HTERT RPE-1 (cell line): ENCODE measurements around the gene BPIFB3.
"Not testable (repeated sequence)": the region's sequence is repeated elsewhere in the genome, so short reads cannot be mapped to it uniquely, and the experiment has no call there.

Source experiments
- in situ Hi-C: fragments of 300-500 bp; cut with MboI; formaldehyde crosslinking; loops from 4 replicates; pipeline ENCODE4 v1.14.3; 2020; ENCODE audit warnings: low sequenced_read_pairs

Gene BPIFB3

DNA sequence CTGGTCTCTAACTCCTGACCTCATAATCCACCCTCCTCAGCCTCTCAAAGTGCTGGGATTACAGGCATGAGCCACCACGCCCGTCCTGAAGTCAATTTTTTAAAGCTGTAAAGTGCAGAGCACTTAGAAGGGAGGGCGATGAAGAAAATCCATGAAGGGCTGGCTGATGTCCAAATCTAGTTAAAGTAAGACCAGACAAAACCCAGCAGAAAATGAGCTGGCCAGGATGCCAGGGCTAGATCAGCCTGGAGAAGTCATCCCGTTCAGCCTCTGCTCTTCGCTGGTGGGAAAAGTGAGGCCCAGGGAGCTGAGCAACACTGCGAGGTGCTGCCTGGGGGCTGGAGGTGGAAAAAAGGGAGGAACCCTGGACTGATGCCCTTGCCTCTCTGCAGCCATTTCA lies 28.8 kb downstream of the BPIFB3 start:
- in situ Hi-C loops = no loop called here

DNA sequence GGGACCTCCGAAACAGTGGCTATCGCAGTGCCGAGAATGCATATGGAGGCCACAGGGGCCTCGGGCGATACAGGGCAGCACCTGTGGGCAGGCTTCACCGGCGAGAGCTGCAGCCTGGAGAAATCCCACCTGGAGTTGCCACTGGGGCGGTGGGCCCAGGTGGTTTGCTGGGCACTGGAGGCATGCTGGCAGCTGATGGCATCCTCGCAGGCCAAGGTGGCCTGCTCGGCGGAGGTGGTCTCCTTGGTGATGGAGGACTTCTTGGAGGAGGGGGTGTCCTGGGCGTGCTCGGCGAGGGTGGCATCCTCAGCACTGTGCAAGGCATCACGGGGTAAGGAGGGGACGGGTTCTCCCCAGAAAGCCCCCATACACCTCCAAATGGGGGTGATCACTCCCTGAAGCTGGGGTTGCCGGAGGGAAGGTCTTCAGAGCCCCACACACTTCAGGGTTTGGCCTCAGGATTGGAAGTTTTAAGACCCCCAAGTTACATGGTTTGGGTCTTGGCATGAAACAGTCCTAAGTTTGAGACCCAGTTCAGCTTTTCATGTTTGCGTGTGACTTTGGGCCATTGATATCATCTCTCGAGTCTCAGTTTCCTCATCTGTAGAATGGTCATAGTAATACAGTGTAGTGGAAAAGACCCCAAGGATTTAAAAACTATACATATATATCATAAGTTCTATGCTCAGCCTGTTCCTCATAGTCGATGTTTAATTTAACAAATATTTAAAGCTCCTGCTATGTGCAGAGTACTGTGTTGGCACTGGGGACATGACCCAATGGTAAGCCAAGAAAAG lies 30.0 kb downstream of the BPIFB3 start:
- in situ Hi-C loops = no loop called here

DNA sequence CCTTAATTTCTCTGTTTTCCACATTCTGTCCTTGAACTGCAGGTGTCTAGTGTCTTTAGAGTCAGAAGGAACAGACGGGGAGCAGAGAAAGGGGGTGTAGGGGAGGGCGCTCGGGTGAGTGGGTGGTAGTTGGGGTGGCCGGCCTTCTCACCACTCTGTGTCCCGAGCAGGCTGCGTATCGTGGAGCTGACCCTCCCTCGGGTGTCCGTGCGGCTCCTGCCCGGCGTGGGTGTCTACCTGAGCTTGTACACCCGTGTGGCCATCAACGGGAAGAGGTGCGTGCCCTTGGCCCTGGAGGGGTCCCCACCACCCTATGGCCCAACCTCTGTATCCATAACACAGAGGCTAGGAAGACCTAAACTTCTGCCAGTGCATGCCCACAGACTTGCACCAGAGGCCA lies 31.0 kb downstream of the BPIFB3 start:
- in situ Hi-C loops = no loop called here

DNA sequence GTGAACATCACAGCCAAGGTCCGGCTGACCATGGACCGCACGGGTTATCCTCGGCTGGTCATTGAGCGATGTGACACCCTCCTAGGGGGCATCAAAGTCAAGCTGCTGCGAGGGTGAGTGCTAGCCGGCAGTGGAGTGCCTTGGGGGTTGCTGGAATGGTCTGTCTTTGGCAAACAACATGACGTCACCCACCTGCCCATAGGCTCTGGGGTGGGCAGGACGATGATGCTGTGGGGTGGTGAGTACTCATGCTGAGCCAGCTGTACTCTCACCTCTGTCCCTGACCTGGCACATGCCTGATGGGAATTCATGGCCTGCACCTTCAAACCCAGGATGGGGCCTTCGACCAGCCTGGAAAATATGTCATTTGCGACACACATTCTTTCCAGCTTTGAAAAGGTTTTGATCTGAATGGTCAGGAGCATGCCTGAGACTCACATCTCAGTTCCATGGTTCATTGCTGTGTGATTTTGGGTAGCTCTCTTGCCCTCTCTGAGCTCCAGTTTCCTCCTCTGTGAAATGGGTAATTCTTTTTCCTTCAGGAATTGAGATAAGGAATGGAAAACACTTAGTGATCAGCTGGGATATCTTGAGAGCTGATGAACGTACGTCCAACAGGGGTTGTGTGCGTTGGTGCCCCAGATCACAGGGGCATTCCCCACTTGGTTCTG lies 32.5 kb downstream of the BPIFB3 start:
- in situ Hi-C loops = no loop called here

DNA sequence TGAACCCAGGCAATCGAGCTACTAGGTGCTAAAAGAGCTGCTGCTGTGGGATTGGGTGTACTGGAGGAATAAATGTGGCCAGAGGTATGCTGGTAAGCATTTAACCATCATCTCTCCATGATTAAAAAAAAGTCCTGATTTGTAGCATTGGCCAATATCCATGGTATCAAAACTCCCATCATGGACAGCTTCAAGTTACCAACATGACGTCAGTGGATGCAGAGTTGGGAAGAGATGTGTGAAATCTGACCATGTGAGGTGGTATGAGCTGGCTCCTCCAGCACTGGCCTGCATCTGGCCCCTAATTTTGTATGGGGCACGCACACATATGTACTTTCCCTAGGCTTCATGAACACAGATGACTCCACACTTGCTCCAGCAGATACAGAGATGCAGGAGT lies 37.4 kb downstream of the BPIFB3 start:
- in situ Hi-C loops = no loop called here

DNA sequence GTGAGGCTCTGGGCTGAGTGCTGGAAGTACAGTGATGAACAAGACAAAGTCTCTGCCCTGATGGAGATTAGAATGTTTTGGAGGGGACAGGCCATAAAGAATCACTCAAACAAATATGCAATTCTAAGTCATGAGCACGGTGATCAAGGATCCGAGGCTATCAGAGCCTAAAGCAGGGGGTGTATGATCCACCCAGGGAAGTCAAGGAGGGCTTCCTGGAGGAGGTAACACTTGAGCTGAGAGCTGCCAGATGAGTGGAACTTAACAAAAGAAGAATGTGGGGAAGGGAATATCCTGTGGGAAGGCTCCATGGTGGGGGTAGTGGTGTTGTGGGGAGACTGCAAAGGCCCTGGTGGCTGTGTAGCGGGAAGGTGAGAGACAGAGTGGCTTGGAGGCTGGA lies 38.0 kb downstream of the BPIFB3 start:
- in situ Hi-C loops = no loop called here

DNA sequence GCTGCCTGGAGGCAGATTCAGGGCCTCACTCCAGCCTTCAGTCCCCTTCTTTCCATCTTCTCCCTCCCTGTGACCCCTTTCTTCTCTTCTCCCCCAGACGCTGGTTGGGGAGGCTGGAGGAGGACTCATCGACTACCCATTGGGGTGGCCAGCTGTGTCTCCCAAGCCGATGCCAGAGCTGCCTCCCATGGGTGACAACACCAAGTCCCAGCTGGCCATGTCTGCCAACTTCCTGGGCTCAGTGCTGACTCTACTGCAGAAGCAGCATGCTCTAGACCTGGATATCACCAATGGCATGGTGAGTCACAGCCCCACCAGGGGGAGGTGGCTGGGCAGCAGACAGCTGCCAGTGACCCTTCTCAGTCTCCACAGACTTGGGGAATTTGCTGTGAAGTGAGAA lies 38.7 kb downstream of the BPIFB3 start:
- in situ Hi-C loops = no loop called here

DNA sequence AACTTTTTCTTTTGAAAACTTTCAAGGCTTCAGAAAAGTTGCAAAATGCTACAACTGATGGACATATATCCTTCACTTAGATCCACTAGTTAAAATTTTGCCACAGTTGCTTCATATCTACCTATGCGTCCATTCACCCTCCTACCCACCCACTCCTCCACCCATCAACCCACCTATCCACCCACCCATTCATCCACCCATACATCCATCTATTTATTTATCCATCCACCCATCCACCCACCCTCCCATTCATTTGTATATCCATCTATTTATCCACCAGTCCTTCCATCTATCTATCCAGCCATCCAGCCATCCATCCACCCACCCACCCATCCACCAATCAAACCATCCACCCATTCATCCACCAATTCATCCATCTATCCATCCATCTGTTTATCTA lies 39.4 kb downstream of the BPIFB3 start:
- in situ Hi-C loops = no loop called here

DNA sequence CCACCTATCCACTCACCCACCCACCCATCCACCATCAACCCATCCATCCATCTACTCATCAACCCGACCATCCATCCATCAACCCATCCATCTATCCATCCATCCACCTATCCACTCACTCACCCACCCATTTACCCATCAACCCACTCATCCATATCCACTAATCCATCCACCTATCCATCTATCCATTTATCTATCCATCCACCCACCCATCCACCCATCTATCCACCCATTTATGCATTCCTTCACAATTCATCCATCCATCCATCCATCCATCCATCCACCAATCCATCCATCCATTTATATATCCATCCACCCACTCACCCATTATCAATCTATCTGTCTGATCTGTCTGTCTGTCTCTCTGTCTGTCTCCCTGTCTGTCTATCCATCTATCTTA lies 39.9 kb downstream of the BPIFB3 start:
- in situ Hi-C loops = no loop called here

DNA sequence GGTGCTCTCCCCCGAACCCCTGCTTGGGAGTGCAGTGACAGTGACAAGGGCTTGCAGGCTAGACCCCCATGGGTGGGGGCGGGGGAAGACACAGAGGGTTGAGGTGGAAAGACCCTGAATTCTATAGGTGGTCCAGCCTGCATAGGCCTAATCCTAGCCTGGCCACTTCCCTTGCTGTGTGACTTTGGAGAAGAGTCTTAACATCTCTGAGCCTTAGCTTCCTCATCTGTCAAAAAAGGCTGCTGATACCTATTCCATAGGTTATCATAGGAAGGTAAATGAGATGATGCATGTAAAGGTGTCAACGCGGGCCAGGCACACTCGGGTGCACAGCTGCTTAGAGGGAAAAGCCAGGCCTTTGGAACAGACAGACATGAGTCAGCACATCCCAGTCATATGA lies 41.5 kb downstream of the BPIFB3 start:
- in situ Hi-C loops = no loop called here

DNA sequence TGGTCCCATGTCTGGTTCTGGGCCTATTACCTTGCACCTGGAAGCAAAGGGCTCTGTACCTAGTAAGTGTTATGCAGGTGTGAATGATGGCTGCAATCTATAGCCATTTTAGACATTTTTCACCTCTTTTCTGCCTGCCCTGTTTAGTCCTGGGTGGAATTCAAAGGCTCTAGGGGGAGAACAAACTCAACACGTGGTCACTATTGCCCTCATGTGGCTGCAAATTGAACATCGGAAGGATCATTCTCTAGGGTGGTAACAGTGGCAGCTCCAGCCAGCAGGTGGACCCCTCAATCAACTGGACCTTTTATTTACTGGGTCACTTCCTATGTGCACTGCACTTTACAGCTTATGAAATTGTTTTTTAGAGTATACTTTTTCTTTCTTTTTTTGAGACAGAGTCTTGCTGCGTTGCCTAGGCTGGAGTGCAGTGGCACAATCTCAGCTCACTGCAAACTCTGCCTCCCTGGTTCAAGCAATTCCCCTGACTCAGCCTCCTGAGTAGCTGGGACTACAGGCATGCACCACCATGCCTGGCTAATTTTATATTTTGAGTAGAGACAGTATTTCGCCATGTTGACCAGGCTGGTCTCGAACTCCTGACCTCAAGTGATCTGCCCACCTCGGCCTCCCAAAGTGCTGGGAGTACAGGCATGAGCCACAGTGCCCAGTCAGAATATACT lies 42.3 kb downstream of the BPIFB3 start:
- in situ Hi-C loops = not testable (repeated sequence)

DNA sequence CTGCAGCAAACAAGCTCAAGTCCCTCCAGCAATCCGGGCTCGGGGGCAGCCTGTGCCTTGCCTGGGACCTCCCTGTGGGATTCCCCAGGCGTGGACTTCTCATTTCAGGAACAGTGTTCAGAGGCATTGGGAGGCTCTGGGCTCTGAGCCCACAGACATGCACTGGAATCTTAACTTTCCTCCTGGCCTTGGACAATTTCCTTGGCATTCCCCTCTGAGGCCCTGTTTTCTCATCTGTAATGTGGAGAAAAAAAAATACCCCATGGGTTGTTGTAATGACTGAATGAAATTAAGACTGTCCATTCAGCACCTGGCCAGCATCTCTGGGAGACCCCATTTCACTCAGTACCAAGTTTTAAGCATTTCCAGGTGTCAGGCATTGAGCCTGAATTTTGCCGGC lies 43.3 kb downstream of the BPIFB3 start:
- in situ Hi-C loops = no loop called here

DNA sequence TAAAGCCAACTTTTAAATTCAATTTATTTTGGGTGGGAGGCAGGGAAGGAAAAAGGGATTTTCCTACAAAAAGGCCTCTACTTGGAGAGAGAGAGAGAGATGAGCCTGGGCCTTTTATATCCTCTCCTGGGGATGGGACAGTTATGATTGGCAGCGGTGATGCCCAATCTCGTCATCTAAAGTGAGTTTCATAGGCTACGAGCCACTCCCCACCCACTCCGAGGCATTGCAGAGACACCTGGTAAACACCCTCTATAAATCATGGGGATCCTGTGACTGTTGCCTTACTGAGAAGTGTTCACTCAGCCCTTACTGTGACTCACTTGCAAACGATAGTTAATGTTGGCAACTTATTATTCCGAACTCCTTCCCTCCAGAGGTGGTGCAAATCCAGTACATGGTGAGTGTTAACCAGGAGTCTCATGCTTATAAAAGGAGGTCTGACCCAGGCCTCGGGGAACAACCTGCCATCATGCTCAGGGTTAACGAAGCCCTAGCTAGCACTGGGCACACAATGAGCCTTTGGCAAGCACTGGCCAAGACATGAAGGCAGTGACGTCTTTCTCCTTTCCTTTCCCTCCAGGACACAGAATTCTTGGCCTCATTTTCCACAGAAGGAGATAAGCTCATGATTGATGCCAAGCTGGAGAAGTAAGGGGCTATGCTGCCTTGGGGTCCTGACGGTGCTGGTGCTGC lies 46.3 kb downstream of the BPIFB3 start:
- in situ Hi-C loops = no loop called here

DNA sequence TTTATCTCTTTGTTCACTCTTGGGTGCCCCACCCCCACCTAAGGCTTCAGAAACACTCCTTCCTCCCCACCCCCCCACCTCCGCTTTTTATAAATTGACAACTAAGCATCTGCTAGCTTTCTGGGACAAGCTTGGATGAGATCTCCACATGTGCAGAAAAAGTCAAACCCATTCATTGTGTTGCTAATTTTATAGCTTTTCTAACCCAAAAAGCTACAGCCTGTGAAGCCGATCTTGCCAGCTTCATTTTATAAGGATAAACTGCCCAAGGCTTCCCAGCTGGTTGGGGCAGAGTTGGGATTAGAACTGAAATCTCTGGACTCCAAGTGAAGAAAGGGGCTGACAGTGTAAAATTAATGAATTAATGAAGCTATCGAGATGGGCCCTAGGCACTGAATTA lies 49.9 kb downstream of the BPIFB3 start:
- in situ Hi-C loops = no loop called here

DNA sequence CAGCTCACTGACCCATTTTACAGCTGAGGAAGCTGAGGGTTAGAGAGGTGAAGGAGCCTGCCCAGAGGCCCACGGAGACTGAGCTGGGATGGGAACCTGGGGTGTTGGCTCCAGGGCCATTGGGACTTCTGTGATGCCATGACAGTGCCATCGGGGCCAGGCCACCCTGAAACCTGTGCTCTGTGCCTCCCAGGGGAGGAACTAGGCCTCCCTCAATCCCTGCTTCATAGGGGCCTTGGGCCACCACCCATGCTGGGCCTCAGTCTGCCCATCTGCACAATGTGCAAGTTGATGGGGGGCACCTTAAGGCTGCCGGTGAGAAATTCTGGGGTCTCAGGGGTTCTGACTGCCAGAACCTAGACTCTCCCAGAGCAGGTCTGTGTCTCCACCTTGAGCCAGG lies 50.6 kb downstream of the BPIFB3 start:
- in situ Hi-C loops = no loop called here

DNA sequence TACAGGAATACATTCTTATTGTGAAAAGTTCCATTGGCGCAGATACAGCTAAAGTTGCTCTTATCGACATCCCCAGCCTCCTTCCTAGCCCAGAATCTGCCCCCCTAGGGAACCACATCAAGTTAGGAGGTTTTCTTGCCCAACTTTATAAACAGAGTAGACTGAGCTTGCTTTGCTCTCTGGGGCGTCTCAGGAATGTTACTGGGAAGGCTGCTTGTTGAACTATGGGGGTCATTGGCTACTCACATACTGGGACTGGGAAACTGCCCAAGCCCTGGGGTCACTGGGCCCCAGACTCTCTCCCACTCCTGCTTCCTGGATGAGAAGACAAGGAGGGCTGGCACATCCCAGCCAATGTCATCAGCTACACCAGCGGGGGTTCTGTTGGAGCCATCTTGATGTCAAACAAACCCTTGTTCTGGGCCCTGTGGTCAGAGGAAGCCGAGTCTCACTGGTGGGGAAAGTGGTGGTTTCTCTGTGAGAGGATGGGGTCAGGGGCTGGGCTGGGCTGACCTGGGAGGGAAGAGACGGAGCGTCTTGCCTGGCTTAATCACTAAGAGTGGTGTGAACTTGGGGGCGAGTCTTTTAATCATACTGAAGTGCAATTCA lies 51.7 kb downstream of the BPIFB3 start:
- in situ Hi-C loops = no loop called here

DNA sequence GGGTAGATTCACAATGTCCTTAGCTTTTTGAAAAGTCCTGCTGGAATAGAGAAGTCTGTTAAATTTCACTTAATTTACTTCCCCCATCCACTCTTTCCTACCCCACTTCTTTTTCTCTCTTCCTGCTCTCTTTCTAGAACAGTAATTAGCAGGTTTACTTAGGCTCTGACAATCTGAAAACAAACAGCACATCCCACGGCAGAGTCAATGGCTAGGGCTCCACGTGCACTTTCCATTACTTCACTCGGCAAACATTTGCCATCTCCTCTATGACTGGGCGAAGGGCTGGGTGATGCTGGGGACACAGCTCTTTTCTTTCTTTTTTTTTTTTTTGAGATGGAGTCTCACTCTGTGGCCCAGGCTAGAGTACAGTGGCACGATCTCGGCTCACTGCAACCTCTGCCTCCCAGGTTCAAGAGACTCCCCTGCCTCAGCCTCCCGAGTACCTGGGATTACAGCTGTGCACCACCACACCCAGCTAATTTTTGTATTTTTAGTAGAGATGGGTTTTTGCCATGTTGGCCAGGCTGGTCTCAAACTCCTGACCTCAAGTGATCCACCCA lies 52.4 kb downstream of the BPIFB3 start:
- in situ Hi-C loops = not testable (repeated sequence)

DNA sequence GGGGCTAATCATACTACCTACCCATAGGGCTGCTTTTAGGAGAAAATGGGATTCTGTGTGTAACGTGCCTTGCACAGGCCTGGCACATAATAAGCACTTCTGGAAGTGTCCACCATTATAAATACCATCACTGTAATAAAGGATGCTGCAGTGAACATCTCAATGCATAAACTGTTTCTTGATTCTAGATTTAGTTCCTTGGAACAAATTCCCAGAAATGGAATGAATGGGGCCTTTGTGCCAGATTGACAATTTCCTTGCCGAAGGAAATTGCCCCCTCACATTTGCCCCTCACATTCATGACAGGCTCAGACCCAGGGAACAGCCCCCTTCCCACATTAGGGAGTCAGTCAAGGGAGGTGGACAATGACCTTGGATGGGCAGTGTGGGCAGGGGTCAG lies 55.0 kb downstream of the BPIFB3 start:
- in situ Hi-C loops = no loop called here

DNA sequence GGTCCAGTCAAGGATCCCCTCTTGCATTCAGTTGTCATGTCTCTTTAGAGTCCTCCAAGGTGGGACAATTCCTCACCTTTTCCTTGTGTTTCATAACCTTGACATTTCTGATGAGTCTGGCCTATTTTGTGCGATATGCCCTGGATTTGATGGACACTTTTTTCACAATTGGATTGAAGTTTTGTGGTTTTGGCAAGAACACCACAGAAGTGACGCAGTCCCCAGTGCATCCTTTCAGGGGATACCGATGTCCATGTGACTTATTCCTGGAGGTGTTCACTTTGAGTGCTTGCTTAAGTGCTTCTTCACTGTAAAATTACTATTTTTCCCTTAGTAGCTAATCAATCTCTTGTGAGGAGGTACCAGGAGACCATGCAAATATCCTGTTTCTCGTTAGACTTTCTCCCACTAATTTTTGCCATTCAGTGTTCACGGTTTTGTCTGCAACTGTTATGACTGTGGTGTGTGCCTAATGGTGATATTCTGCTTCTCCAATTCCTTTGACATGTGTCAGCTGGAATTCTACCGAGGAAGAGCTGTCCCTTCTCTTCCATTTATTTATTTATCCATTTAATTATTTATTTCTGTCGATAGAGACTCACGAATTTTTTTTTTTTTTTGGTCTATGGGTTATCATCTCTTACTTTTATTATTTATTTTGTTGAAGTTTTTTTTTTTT lies 56.6 kb downstream of the BPIFB3 start:
- in situ Hi-C loops = no loop called here

DNA sequence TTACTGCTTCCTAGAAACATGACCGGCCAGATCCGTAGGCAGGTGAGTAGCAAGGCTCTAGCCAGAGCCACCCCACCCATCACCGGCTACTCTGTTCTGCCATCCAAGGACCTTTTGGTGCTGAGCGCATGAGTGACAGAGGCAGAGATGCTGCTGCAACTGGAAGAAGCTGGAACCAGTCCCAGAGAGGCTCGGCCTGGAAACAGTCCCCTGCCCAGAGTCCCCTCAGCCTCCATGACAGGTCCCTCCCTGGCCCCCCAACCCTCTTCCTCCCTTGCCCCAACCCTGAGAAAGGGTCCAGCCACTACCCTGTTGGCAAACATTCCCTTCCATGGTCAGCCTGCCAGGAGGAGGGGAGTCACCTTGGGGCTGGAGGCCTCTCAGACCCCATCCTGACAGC lies 57.6 kb downstream of the BPIFB3 start:
- in situ Hi-C loops = no loop called here
